IMR-90 (cell line): ENCODE measurements around the gene SEC22A.

Experiments
- CEBPB ChIP-seq: IDR thresholded peaks from 2 replicates; pipeline ENCODE4 v1.6.1; 2012; ENCODE audit warnings: low read depth, low read length, improper control_type of control experiment
- MAFK ChIP-seq: IDR thresholded peaks from 2 replicates; pipeline ENCODE4 v1.6.1; 2012; ENCODE audit warnings: low read depth, low read length, improper control_type of control experiment
- MXI1 ChIP-seq: IDR thresholded peaks from 2 replicates; pipeline ENCODE4 v1.6.1; 2012; ENCODE audit warnings: low read depth, mild to moderate bottlenecking, low read length, moderate library complexity, borderline replicate concordance
- POLR2A ChIP-seq: IDR thresholded peaks from 2 replicates; pipeline ENCODE4 v1.6.1; 2012; ENCODE audit warnings: mild to moderate bottlenecking, low read depth, low read length
- RCOR1 ChIP-seq: IDR thresholded peaks from 2 replicates; pipeline ENCODE4 v1.6.1; 2012; ENCODE audit warnings: mild to moderate bottlenecking, low read length, improper control_type of control experiment; ENCODE audit not compliant: insufficient replicate concordance
- RFX5 ChIP-seq: IDR thresholded peaks from 2 replicates; pipeline ENCODE4 v1.8.0; 2012; ENCODE audit warnings: low read depth, mild to moderate bottlenecking, low read length, moderate library complexity
- TF ChIP-seq, protein P1 (sequence below): conservative IDR thresholded peaks from 2 replicates; pipeline ENCODE4 v1.5.1; 2012; ENCODE audit warnings: mild to moderate bottlenecking, low read depth, low read length, improper control_type of control experiment
- TF ChIP-seq, protein P2 (sequence below): fragments of 150-350 bp; IDR thresholded peaks from 2 replicates; pipeline ENCODE4 v1.6.1; 2017; ENCODE audit warnings: mild to moderate bottlenecking, antibody characterized with exemption, low read length, low read depth
- TF ChIP-seq, protein P3 (sequence below): fragments of 150-350 bp; IDR thresholded peaks from 2 replicates; pipeline ENCODE4 v1.6.1; 2016; ENCODE audit warnings: low read depth, mild to moderate bottlenecking, low read length, moderate library complexity, borderline replicate concordance

DNA sequence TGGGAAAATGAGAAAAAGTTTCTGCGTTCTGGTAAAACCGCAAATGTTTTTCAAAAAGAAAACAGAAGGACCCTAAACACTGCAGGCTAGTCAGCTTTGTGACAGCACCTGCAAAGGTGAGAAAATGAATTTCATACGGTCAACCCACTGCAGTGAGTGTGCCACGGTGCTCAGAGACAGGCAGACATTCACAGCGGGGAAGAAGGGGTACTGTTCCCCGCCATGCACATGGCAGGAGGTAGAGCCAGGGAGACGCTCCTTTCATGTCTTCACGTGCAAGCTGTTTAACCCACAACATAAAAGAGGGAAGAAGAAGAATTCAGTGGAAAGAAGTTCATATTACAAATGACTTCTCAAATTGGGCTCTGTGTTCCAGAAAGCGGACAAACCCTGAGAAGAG is 109.5 kb downstream of the SEC22A start:
- TF ChIP-seq RCOR1 (no peak), CEBPB (no peak), RFX5 (no peak), MXI1 (no peak), POLR2A (no peak), MAFK (no peak)
- TF ChIP-seq, protein P1, sequence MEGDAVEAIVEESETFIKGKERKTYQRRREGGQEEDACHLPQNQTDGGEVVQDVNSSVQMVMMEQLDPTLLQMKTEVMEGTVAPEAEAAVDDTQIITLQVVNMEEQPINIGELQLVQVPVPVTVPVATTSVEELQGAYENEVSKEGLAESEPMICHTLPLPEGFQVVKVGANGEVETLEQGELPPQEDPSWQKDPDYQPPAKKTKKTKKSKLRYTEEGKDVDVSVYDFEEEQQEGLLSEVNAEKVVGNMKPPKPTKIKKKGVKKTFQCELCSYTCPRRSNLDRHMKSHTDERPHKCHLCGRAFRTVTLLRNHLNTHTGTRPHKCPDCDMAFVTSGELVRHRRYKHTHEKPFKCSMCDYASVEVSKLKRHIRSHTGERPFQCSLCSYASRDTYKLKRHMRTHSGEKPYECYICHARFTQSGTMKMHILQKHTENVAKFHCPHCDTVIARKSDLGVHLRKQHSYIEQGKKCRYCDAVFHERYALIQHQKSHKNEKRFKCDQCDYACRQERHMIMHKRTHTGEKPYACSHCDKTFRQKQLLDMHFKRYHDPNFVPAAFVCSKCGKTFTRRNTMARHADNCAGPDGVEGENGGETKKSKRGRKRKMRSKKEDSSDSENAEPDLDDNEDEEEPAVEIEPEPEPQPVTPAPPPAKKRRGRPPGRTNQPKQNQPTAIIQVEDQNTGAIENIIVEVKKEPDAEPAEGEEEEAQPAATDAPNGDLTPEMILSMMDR = no peak
- TF ChIP-seq, protein P2, sequence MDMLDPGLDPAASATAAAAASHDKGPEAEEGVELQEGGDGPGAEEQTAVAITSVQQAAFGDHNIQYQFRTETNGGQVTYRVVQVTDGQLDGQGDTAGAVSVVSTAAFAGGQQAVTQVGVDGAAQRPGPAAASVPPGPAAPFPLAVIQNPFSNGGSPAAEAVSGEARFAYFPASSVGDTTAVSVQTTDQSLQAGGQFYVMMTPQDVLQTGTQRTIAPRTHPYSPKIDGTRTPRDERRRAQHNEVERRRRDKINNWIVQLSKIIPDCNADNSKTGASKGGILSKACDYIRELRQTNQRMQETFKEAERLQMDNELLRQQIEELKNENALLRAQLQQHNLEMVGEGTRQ = no peak
- TF ChIP-seq, protein P3, sequence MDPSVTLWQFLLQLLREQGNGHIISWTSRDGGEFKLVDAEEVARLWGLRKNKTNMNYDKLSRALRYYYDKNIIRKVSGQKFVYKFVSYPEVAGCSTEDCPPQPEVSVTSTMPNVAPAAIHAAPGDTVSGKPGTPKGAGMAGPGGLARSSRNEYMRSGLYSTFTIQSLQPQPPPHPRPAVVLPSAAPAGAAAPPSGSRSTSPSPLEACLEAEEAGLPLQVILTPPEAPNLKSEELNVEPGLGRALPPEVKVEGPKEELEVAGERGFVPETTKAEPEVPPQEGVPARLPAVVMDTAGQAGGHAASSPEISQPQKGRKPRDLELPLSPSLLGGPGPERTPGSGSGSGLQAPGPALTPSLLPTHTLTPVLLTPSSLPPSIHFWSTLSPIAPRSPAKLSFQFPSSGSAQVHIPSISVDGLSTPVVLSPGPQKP = no peak
